Transverse colon (tissue), 4 donors: ENCODE measurements around the gene SHISAL2A. TPM values are rescaled to one million over a fixed set of nuclear protein-coding genes. Genes with fewer than 3 reads are reported as not detected.

Experiments used
- DNase-seq: peaks from one replicate; pipeline ENCODE4 v3.0.0-alpha.2; 2019
- H3K27ac ChIP-seq, 4 donors: fragments of 200-600 bp; sonication (generic); 2 replicates each; pipeline ENCODE4 v1.5.1; 2016 to 2018; ENCODE audit warnings: inconsistent platforms in 4 of 4
- H3K27me3 ChIP-seq: fragments of 200-600 bp; sonication (generic); 2 replicates; pipeline ENCODE4 v1.5.1; 2017; ENCODE audit warnings: inconsistent platforms
- H3K36me3 ChIP-seq, 4 donors: fragments of 200-600 bp; sonication (generic); 2 replicates each; pipeline ENCODE4 v1.5.1; 2017 to 2019; ENCODE audit warnings: inconsistent platforms in 4 of 4
- H3K4me1 ChIP-seq, 4 donors: fragments of 200-600 bp; sonication (generic); 2 replicates each; pipeline ENCODE4 v1.5.1; 2017 to 2020; ENCODE audit warnings: inconsistent platforms in 4 of 4
- H3K4me3 ChIP-seq, 4 donors: fragments of 200-600 bp; sonication (generic); 1 replicate in 1 of 4; 2 replicates in 3 of 4; pipeline versions ENCODE4 v1.5.1 to v1.6.1; 2017 to 2019; ENCODE audit warnings: inconsistent platforms in 4 of 4
- H3K9me3 ChIP-seq, 2 donors: fragments of 200-600 bp; sonication (generic); 2 replicates each; pipeline ENCODE4 v1.5.1; 2017 to 2019; ENCODE audit warnings: inconsistent platforms in 2 of 2
- CTCF ChIP-seq, 5 experiments: fragments of 200-600 bp in 3 of 5; fragments of 450-650 bp in 2 of 5; sonication (generic) in 3 of 5; IDR thresholded peaks; 1 replicate in 2 of 5; 2 replicates in 3 of 5; pipeline ENCODE4 v1.5.1; 2016 to 2017; ENCODE audit warnings: antibody characterized with exemption in 5 of 5, inconsistent platforms in 3 of 5, mild to moderate bottlenecking in 2 of 5, moderate library complexity in 1 of 5
- EP300 ChIP-seq: sonication (generic); formaldehyde crosslinking; IDR thresholded peaks from one replicate; pipeline ENCODE4 v1.6.1; 2017; ENCODE audit warnings: antibody characterized with exemption, low read depth
- POLR2A ChIP-seq: fragments of 450-650 bp; IDR thresholded peaks from one replicate; pipeline ENCODE4 v1.6.1; 2016; ENCODE audit warnings: antibody characterized with exemption, mild to moderate bottlenecking, moderate library complexity
- POLR2AphosphoS5 ChIP-seq, 3 donors: sonication (generic); formaldehyde crosslinking; IDR thresholded peaks; one replicate each; pipeline ENCODE4 v1.6.1; 2016; ENCODE audit warnings: antibody characterized with exemption in 3 of 3
- WGBS, 2 donors: methylation state at CpG; one replicate each; pipeline ENCODE4 v1.1.5; 2018; ENCODE audit warnings: low coverage in 1 of 2; 5-methylcytosine and 5-hydroxymethylcytosine counted together
- in situ Hi-C, 4 donors: fragments of 200-750 bp; cut with MboI; loops; one replicate each; pipeline versions ENCODE4 v1.15.0 to v1.15.1; 2017; ENCODE audit warnings: low sequenced_read_pairs in 3 of 4, low pct_ligation_motif_present in 1 of 4, low pct_unique_long_range_greater_than_20kb in 1 of 4
- intact Hi-C: fragments of 100-400 bp; cut with DNase I; formaldehyde crosslinking; loops from one replicate; pipeline ENCODE4 v1.15.1; 2023; ENCODE audit warnings: low total_unique reads
- total RNA-seq, 4 donors: library from RNA; depleted of rRNA; stranded (reverse); fragments of >200 nt; gene quantifications; one replicate each; pipeline ENCODE4 v1.1.0, GENCODE V29; 2016

The SHISAL2A gene
- total RNA-seq, 4 donors from 2014 or later: 3.2 to 8.2 TPM; not detected in 2

GRCh38 chr1:52658795-52659194 is 25.8 kb downstream of the SHISAL2A start:
- Histone ChIP-seq H3K36me3 (no peaks in the 10 kb centered on the region), H3K4me3 (no peak overlapping the region), H3K27ac (no peak overlapping the region), H3K4me1 (no peaks in the 10 kb centered on the region), H3K27me3 (no peaks in the 10 kb centered on the region), H3K9me3 (no peaks in the 10 kb centered on the region)
- TF ChIP-seq POLR2AphosphoS5 (IDR thresholded peaks at IDR 0.05) (no peak), EP300 (no peak), POLR2A (no peak), CTCF (IDR thresholded peaks at IDR 0.05) (no peak)
- no peak for DNase-seq
- WGBS, 2 donors: 91% methylated on average over 1 of the region's 1 CpG; no CpG with 5 or more reads in 1 of the 2 donors
- intact Hi-C loops (no loop called here), in situ Hi-C loops (no loop called here)

- DNase-seq: no peak
- Histone ChIP-seq H3K4me3 (no peak overlapping the region), H3K4me1 (no peaks in the 10 kb centered on the region), H3K36me3 (no peaks in the 10 kb centered on the region), H3K9me3 (no peaks in the 10 kb centered on the region), H3K27me3 (no peaks in the 10 kb centered on the region), H3K27ac (no peak overlapping the region)
- intact Hi-C loops: no loop called here
- 90 to 94% methylated on average over 2 to 3 of the region's 3 CpGs for WGBS, 2 donors
- in situ Hi-C loops: no loop called here
- TF ChIP-seq EP300: no peak
- no peak for TF ChIP-seq CTCF (IDR thresholded peaks at IDR 0.05)
- no peak for TF ChIP-seq POLR2A
- TF ChIP-seq POLR2AphosphoS5 (IDR thresholded peaks at IDR 0.05): no peak
Measured at GRCh38 chr1:52659356-52659755, 26.4 kb downstream of the SHISAL2A start.

- intact Hi-C loops: no loop called here
- in situ Hi-C loops: no loop called here
- H3K36me3 ChIP-seq: no peaks in the 10 kb centered on the region
- no peak overlapping the region for H3K4me3 ChIP-seq
- H3K27ac ChIP-seq: no peak overlapping the region
- WGBS, 2 donors: 74% methylated on average over 13 of the region's 13 CpGs; no CpG with 5 or more reads in 1 of the 2 donors
- no peak for TF ChIP-seq CTCF (IDR thresholded peaks at IDR 0.05)
- no peak for TF ChIP-seq EP300
- no peak for TF ChIP-seq POLR2AphosphoS5 (IDR thresholded peaks at IDR 0.05)
- no peak for TF ChIP-seq POLR2A
- no peaks in the 10 kb centered on the region for H3K9me3 ChIP-seq
- no peaks in the 10 kb centered on the region for H3K27me3 ChIP-seq
- no peaks in the 10 kb centered on the region for H3K4me1 ChIP-seq
- DNase-seq: no peak
Measured at GRCh38 chr1:52659851-52660596, 27.1 kb downstream of the SHISAL2A start.

GRCh38 chr1:52660807-52661206 is 27.8 kb downstream of the SHISAL2A start:
- Histone ChIP-seq H3K27ac (no peak overlapping the region), H3K9me3 (no peaks in the 10 kb centered on the region), H3K4me1 (no peaks in the 10 kb centered on the region), H3K36me3 (no peaks in the 10 kb centered on the region), H3K4me3 (no peak overlapping the region), H3K27me3 (no peaks in the 10 kb centered on the region)
- intact Hi-C loops: no loop called here
- no peak for DNase-seq
- 62% methylated on average over 3 of the region's 3 CpGs; no CpG with 5 or more reads in 1 of the 2 donors for WGBS, 2 donors
- TF ChIP-seq EP300 (no peak), CTCF (IDR thresholded peaks at IDR 0.05) (no peak), POLR2AphosphoS5 (IDR thresholded peaks at IDR 0.05) (no peak), POLR2A (no peak)
- in situ Hi-C loops: no loop called here
